HG03095 (cell line): ENCODE measurements around the gene RXRA.
"Not testable (repeated sequence)": the region's sequence is repeated elsewhere in the genome, so short reads cannot be mapped to it uniquely, and the experiment has no call there.

Experiments
- ATAC-seq: cut with Tn5 transposase; IDR thresholded peaks from one replicate; pipeline ENCODE4 v1.9.1; 2021; ENCODE audit warnings: moderate library complexity; ENCODE audit not compliant: unreplicated experiment

RXRA gene

DNA sequence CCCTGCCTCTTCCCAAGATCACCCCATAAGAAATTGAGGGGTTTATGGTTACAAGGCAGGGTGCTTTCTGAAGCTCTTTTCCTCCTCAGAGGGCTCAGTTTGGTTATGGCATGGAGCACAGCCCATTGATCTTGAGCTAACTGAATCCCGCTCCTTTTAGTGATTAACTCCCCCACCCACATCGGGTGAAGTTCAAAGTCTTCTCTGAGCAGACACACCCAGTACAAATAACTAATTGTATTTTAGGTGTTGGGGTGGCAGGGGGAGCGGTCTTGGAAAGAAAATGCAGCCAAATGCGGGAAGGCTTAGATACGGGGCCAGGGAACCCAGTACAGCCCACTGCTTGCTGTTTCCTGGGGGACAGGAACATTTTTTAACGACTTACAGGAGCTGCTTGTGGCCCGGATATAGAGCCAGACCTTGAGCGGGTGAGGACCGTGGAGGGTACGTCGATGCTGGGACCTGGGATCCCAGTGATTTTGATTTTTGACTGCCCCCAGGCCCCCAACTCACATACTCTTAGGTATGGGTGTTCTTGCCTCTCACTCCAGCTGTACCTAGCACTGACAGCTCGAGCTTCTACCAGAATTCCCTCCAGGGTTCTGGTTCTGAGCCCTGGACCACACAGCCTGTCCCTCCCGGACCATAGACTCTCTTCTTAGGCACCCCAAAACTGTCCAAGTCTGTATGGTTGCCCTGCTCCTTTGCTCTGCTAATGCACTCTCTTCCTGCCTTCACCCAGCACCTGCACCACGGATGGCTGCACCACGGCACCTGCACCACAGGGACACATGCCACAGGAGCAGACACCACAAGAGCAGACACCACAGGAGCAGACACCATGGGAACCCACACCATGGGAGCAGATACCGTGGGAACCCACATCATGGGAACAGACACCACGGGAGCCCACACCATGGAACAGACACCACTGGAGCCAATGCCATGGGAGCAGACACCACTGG lies 18.3 kb upstream of the RXRA start:
- ATAC-seq, result no peak

GRCh38 chr9:134308639-134309220 lies 17.5 kb upstream of the RXRA start:
- ATAC-seq, result not testable (repeated sequence)

DNA sequence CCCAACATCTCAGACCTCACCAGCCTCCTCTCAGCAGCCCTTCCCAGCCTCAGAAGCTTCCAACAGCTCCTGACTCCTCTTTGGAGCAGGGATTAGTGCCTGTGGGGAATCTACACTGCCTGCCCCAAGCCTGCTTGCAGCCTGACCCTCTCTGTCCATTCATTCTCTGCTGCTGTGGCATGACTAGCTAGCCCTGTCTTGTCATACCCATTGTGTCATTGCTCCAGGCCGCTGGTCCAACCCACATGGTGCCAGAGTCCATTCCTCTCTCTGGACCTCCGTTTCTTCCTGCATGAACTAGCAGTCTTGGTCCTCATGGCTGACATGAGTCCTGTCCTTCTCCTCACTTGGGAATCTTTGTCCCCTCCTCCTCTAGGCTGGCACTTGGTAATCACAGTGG lies 12.8 kb upstream of the RXRA start:
- no peak for ATAC-seq

DNA sequence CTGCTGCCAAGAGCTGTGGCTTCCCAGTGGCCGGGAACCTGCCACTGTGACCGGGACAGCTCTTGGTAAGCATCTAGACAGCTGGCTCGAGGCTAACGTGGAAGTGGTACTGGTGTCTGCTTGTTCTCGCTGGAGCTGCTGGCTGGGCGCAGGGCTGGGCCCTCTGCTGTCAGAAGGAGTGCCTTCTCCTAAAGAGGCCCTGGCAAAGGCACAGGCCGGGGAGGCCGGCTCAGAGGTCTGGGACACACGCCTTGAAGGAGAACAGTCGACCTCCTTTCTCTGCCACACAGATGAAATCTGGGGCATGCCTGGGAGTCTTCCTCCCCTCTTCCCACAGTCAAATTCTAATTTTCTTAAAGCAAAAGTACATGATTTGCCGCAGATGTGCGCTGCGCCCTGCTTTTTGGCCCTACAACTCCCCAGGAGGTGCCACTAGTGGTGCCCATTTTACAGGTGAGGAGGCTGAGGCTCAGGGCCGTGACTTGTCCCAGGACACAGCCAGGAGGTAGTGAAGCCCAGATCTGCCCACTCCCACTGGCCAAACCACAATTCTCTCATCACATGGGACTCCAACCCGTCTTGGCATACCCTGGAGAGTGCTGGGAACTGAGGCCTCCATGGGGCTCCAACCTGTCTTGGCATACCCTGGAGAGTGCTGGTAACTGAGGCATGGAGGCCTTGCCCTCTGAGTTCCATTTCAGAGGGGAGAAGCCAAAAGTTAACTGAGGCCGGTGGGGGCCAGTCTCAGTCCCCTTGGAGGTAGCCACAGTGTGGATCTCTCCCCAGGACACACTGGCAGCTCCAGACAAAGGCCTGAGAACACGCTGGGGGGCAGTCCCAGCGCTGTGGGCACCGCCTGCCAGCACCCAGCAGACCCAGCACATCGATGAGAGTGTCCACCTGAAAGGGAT lies 12.0 kb upstream of the RXRA start:
- no peak for ATAC-seq

GRCh38 chr9:134314950-134315715 lies 11.1 kb upstream of the RXRA start:
- ATAC-seq, result no peak

- no peak for ATAC-seq
Observed at GRCh38 chr9:134315716-134316448, 10.4 kb upstream of the RXRA start.

DNA sequence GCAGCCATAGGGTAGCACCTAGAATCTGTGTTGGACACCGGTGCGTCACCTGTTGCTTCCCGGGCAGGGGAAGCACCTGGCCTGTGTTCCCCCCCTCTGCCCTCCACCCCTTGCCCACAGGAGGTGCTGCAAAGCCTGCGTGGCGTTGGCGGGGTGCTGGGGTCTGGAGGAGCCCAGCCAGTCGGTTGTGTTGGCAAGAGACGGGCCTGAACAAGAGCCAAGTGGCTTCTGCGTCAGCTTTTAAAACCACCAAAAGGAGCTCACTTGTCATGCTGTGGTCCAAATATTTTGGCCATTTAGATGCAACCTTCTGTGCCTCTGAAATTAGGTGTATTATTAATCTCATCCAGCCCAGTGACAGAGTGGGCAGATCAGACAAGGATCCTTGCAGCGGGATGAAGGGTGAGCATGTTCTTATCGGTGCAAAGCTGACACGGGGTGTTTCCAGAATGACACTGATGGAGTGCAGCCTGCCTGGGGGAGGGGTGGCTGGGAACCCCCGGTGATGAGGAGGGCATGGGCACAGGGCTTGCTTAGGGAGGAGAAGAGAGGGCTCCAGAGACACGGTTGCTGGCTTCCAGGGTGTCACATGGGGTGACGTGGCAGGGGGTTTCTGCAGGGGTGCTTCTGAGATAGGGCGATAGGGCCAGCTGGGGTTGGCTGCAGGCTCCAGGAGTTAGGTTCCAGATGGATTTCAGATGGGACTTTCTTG lies 9.7 kb upstream of the RXRA start:
- ATAC-seq, result no peak

DNA sequence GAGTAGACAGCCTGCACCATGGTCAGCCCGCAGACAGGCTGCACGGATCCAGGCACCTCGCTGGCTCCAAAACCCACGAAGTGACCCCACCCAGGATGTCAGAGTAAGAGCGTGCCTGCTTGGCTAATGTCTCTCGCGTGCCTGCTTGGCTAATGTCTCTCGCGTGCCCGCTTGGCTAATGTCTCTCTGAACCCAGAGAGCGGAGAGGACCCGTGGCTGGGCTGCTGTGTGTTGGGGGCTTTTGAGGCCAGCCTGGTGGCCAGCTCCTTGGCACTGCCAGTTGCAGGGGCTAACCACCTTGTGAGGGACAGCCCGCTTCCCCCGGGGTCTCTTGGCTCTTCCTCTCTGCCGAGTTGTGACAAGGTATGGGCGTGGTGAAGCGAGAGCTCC lies 8.9 kb upstream of the RXRA start:
- ATAC-seq, result no peak

GRCh38 chr9:134317790-134318414 lies 8.4 kb upstream of the RXRA start:
- no peak for ATAC-seq

GRCh38 chr9:134318481-134318891 lies 7.8 kb upstream of the RXRA start:
- no peak for ATAC-seq

DNA sequence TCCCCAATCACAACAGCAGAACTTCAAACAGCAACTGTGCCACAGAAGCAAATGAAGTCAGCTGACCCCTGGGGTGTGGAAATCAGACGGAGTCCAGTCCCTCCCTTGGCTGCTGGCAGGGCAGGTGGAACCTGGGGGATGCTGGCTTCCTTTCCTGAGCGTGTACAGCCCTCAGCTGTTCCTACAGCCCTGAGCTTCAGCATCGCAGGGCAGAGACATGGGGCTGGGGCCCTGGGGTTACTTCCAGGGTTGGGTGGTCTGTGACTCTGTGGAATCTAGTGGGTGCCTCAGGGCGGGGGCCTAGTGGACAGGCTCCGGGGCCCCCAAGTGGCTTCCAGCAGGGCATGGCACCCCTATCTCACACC lies 7.3 kb upstream of the RXRA start:
- no peak for ATAC-seq

GRCh38 chr9:134319306-134320125 lies 6.7 kb upstream of the RXRA start:
- no peak for ATAC-seq

DNA sequence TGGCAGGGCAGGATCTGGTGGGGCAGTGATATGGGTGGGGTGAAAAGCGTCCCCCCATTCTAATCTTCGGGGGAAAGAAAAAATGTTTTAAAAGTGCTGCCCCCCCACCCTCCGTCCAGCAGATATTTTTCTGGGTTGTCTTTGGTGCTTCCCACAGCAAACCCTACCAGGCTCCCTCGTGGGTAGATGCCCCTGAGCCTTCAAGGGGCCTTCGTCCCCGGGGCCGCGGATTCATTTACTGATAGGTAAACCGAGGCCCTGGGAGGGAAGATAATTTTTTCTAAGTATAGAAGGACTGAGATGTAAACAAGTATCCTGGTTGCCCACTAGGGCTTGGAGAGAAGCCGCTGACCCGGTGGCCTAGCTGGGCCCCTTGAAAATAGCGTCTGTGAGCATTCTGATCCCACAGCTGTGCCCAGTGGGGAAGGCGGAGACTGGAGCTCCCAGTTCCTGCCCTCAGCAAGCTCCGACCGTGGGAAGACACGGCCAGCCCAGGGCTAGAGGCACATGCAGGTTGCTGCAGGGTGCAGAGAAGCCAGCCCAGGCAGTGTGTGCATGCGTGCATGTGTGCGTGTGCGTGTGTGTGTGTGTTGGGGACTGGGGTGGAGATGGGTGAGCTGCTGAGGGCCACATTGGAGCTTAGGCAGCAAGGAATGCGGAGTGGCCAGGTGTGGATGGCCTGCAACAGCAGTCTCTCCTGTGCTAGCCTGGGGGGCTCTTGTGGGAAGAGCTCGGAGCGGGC lies 6.0 kb upstream of the RXRA start:
- no peak for ATAC-seq

DNA sequence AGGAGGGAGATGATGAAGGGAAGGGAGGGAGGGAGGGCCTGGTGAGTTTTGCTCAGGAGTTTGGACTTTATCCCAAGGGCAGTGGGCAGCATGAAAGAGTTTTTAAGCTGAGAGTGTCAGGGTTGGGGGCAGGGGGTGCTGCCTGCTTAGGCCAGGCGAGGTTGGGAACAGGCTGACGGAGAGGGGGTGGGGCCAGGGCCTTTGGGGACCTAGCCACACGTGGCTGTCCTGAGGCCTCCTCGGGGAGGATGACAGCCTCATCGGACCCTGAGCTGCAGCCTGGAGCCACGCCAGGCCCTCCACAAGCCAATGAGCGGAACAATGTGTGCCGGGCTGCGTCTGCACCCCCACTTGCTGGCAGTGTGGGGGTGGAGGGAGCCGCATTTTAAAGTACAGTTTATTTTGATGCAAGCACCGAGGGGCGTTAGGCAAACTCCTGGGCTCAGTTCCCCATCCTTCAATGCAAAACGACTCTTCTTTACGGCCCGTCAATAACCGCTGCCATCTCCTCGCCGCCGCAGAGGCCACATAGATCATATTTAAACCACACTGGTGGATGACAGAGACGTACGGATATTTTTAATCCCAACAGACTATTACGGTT lies 5.3 kb upstream of the RXRA start:
- ATAC-seq, result no peak

DNA sequence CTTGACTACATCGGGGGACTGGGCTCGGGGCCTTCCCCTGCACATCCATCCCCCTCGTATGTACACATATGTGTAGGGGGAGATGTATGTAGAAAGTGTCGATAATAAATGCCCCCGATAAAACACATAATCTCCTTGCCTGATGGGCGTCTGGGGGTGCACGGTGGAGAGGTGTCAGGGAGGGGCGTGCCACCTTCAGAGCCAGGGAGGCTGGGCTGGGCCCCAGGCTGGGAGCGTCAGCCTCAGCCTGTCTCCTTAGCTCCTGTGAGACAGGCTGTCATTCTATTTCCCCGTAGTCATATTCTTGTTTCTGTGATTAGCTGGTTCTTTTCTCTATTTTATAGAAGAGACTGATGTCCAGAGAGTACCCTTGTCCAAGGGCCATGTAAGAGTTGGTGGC lies 4.7 kb upstream of the RXRA start:
- ATAC-seq, result no peak

DNA sequence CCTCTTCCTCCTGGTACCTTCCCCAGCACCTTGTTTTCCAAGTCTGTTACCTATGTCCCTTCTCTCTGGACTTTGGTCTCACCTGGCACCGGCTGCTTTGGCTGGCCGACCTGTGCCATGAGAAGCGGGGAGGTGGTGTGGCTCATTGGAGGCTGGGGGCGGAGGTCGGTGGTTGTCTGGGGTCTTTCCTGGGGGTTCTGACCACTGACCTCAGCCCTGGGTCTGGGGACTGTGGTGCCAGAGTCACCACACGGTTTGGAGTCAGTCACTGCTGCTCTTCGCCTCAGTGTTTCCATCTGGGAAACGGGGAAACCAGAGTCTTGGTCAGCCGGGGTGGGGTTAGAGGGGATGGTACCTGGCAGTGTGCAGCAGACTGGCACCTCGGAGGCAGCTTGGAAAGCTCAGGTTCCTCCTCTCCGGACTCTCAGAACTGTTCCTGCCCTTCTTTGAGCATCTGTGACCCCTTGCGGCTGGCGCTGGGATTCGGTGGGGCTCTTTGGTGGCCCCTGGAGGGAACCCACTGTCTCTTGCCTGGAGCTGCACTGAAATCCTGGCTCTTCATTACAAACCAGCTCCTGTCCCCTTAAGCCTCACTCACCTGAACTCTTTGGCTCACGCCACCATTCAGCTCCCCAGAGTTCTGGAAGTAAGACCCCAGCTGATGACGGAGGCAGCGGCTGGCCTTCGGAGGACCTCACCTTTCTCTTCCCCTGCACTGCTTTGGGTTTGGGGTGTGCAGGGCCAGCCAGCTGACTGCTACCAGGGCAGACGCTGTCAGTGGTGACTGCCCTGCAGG lies 4.1 kb upstream of the RXRA start:
- no peak for ATAC-seq
